ENCODE data around the gene SPCS2.
"Not testable (repeated sequence)": the region's sequence is repeated elsewhere in the genome, so short reads cannot be mapped to it uniquely, and the experiment has no call there.

SPCS2 gene

GRCh38 chr11:74950374-74950969, 1.4 kb downstream of the SPCS2 start:
- no peak for DNase-seq

- DNase-seq: no peak
These were observed 2.2 kb downstream of the SPCS2 start for GRCh38 chr11:74951226-74951625.

- DNase-seq: no peak
These were observed 3.7 kb downstream of the SPCS2 start for GRCh38 chr11:74952752-74953151.

- DNase-seq: no peak
These were observed 4.4 kb downstream of the SPCS2 start for GRCh38 chr11:74953451-74953850.

- DNase-seq: no peak
These were observed 5.1 kb downstream of the SPCS2 start for GRCh38 chr11:74954199-74954598.

GRCh38 chr11:74956397-74957015, 7.4 kb downstream of the SPCS2 start:
- DNase-seq: no peak

- no peak for DNase-seq
These were observed 9.0 kb downstream of the SPCS2 start for GRCh38 chr11:74957937-74958629.

- not testable (repeated sequence) for DNase-seq
These were observed 11.1 kb downstream of the SPCS2 start for GRCh38 chr11:74960128-74960527.

GRCh38 chr11:74966651-74967050, 17.6 kb downstream of the SPCS2 start:
- no peak for DNase-seq

GRCh38 chr11:74970852-74971395, 21.9 kb downstream of the SPCS2 start:
- DNase-seq: no peak

GRCh38 chr11:74971424-74971823, 22.4 kb downstream of the SPCS2 start:
- DNase-seq: no peak

GRCh38 chr11:74978041-74978440, 29.0 kb downstream of the SPCS2 start:
- DNase-seq: no peak

- DNase-seq: no peak
These were observed 31.6 kb downstream of the SPCS2 start for GRCh38 chr11:74980634-74981033.

- DNase-seq: no peak
These were observed 32.8 kb downstream of the SPCS2 start for GRCh38 chr11:74981888-74982287.

GRCh38 chr11:74984070-74984469, 35.0 kb downstream of the SPCS2 start:
- DNase-seq: no peak

- no peak for DNase-seq
These were observed 35.7 kb downstream of the SPCS2 start for GRCh38 chr11:74984730-74985129.

- peak; percentile 85 for DNase-seq
These were observed 39.6 kb downstream of the SPCS2 start, which contains the start of gene NEU3 for GRCh38 chr11:74988541-74989259. Gene NEU3, plus strand, starts transcription at chr11:74988933. Its CDS starts 128 bp downstream, at chr11:74989061.

- DNase-seq: no peak
These were observed 40.2 kb downstream of the SPCS2 start for GRCh38 chr11:74989260-74989638.

GRCh38 chr11:74990150-74990549, 41.1 kb downstream of the SPCS2 start:
- not testable (repeated sequence) for DNase-seq

GRCh38 chr11:74990941-74991340, 41.9 kb downstream of the SPCS2 start:
- no peak for DNase-seq

GRCh38 chr11:74992852-74993251, 43.8 kb downstream of the SPCS2 start:
- DNase-seq: no peak

- no peak for DNase-seq
These were observed 51.9 kb downstream of the SPCS2 start for GRCh38 chr11:75000975-75001354.

- DNase-seq: no peak
These were observed 52.6 kb downstream of the SPCS2 start for GRCh38 chr11:75001686-75002085.

Measured in activated naive CD4-positive, alpha-beta T cell treated with Interleukin-2 at 50 U/mL for 16 hours (primary cell).